IPS-NIHi7 (cell line): ENCODE data around the gene PLA2G2F.

ENCODE experiments used
- DNase-seq: peaks from one replicate; pipeline ENCODE4 v3.0.0; 2012; ENCODE audit warnings: mixed read lengths; ENCODE audit errors: extremely low spot score

Gene PLA2G2F

DNA sequence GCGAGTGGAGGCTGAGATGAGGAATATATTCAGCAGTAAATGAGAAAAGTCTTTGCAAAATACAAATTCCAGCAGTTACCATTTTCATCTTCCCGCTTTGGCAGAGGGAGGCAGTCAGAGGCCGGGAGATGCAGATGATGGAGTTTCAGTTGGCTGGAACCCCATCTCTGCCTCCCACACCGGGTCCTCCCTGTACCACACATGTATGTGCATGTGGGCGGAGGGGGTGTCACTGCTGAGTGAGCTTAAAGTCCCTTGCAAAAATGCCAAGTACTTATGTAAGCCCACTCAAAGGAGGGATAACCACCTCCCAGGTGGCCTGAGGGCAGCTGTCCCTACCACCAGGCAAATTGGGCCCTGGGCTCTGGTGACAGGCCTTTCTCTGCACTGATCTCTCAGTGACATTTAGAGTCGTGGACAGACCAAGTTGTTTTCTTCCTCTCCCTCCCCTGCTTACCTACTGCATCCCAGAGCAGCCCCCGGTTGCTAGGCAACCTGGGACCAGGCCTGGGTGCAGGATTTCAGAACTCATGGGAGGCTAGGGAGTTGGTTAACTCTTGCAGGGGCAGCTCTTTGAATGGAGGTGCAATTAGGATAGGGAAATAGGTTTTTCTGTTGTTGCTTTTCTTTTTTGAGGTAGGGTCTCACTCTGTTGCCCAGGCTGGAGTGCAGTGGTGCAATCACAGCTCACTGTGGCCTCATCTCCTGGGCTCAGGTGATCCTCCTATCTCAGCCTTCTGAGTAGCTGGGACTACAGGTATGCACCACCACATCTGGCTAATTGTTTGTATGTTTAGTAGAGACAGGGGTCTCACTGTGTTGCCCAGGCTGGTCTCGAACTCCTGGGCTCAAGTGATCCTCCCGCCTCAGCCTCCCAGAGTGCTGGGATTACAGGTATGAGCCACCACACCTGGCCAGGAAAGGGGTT, 29.7 kb downstream of the PLA2G2F start:
- DNase-seq: no peak

DNA sequence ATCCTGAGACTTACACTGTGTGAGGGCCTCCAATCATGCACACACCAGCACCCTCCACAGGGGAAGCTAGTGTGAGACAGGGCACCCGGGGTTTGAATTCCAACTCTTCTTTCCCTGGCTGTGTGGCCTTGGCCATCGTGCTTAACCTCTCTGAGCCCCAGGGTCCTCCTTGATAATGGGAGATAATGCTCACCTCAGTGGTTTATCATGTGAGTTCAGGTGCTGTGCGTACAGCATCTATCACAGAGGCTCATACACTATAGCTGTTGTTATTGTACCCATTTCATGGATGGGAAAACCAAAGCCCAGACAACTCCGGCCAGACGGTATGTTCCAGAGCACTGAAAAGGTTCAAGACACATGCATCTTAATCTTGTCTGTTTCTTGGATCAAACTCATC, 30.8 kb downstream of the PLA2G2F start:
- no peak for DNase-seq

DNA sequence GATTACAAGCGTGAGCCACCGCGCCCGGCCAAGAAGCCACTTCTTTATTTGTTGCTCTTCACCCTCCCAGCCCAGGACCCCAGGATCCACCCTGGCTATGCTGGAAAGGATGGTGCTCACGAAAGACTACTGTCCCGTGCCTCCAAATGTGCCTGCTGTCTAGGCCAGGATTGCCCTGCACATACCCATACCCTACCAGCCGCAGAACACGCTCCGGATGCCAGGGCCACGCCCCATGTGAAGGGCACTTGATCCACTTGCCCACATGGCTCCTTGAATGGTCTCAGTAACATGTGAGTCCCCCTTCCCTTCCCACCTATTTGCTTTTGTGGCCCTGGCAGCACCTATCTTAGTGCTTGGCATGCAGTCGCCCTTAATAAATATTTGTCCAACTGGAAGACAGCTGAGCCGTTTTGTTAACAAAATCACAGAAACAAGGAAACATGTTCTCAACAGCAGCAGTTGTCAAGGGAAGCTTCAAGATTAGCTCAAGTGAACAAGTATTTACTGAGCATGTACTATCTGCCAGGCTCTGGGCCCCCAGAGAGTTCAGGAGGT, 33.0 kb downstream of the PLA2G2F start:
- no peak for DNase-seq

DNA sequence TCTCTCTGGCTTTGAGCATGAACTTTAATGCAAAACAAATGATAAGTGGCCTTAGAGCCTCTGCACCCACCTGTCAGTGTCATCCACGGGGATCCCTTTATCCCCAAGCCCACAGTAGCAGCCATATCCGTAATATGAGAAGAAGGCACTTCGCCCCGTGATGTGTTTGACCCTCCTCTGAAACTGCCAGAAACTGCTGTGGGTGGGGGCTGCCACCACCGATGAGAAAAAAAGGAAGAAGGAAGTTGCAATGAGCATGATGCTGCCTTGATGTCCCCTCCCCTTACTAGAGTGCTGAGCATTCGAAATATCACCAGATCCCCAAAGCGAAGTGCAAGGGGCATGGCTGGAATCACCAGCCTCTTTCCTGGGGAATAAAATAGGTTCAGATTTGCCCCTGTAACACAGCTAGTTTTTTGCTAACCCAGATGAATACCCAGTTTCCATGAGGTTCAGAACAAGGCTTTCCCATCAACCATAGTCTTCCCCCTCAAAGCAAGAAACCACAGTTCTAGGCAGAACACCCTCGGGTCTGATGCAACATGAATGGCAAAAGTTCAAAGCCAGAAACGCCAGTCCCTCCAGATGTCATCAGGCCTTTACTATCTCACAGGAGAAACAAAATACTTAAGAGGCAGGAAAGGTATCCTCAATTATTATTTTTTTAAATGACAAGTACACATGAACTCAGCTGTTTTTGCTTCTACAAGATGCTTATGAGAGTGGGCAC, 36.0 kb downstream of the PLA2G2F start:
- no peak for DNase-seq

DNA sequence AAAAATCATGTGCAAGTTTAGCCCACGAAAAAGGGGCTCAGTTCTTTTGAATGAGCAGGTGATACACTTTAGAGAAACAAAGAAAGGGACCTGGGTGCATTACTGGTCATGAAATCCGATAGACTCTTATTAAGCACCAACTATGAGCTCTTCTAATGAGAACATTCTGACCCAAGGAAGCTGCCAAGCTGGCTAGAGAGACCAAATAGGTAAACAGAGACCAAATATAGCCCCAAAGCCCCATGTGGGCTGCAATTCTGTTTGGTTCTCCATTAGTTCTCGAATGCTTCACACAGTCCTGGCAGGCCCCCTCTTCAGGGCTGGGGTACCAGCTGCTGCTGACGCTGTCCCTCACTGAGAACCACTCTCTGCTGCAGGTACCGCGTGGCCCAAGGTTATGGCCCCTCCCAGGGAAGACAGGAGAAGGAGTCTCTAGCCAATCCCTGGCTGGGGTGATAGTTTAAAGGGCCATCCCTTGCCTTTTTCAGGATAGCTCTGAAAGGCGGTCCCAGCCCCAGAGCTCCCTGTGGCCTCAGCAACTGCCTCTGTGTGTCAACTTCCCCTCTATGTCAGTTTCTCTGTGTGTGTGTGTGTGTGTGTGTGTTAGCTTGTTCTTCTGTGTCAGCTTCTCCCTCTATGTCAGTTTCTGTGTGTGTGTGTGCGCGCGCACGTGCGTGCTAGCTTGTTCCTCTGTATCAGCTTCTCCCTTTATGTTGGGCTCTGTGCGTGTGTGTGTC, 39.7 kb downstream of the PLA2G2F start:
- no peak for DNase-seq

DNA sequence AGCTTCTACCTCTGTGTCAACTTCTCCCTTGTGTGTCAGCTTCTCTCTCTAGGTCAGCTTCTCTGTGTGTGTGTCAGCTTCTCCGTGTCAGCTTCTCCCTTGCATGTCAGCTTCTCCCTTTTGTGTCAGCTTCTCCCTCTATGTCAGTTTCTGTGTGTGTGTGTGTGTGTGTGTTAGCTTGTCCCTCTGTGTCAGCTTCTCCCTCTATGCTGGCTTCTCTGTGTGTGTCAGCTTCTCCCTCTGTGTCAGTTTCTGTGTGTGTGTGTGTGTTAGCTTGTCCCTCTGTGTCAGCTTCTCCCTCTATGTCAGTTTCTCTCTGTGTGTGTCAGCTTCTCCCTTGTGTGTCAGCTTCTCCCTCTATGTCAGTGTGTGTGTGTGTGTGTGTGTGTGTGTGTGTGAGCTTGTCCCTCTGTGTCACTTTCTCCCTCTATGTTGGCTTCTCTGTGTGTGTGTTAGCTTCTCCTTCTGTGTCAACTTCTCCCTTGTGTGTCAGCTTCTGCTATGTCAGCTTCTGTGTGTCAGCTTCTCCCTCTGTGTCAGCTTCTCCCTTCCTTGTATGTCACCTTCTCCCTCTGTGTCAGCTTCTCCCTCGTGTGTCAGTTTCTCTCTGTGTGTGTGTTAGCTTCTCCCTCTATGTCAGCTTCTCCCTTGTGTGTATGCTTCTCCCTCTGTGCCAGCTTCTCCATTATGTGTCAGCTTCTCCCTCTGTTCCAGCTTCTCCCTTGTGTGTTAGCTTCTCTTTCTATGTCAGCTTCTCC, 40.4 kb downstream of the PLA2G2F start:
- no peak for DNase-seq

DNA sequence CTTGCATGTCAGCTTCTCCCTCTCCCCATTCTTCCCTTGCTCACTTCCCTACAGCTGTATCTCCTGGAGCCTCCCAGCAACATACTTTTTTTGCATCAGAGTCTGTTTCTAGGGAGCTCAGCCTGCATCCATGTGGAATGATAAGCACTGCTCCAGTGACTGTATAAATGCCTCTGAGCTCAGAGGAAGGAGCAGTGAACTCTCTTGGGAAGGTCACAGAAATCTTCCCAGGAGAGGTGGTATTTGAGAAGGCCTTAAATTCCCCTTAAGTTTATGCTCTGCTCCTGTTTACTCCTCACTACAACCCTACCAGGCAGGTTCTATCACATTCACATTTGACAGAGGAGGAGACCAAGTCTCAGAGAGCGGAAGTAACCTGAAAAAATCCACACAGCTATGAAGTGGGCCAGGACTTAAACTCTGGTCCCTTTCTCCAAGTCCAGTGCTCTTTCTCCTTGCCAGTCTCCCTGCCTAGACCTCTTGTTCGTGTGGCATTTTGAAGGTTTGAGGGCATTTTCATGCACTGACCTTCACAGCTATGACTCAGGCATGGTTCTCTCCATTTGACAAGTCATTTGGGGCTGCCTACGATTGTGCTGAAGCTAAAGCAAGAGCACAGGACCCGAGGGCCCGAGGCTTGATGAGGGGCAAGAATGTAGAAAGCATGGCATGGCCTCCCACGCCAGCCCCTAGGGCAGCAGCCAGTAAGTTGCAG, 41.2 kb downstream of the PLA2G2F start:
- DNase-seq: no peak

DNA sequence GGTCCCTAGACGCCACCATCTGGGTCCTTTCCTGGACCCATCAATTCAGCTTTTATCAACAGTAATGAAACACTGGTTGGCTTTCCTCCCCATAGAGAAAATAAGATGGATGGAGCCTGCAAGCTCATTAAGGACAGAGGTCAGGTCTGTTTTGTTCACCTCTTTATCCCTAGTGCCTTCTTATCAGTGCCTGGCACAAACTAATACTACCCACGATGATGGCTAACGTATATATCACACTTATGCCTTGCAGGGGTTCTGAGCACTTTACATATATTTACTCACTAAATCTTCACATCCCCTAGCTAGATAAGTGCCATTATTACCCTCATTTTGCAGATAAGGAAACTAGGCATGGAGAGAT, 41.7 kb downstream of the PLA2G2F start:
- no peak for DNase-seq

DNA sequence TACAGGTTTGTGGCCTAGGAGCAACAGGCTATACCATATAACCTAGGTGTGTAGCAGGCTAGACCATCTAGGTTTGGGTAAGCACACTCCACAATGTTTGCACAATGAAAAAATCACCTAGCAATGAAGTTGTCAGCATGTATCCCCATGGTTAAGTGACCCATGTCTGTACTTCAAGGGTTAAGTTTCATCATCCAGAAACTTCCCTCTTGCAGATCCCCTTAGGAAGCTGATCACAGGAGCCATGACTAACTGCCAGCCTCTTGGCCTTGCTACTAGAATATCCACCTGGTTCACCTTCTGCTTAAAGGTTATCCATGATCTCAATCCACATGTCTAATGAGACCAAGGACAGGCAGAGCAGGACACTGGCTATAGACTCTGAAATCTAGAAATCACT, 43.3 kb downstream of the PLA2G2F start:
- no peak for DNase-seq

DNA sequence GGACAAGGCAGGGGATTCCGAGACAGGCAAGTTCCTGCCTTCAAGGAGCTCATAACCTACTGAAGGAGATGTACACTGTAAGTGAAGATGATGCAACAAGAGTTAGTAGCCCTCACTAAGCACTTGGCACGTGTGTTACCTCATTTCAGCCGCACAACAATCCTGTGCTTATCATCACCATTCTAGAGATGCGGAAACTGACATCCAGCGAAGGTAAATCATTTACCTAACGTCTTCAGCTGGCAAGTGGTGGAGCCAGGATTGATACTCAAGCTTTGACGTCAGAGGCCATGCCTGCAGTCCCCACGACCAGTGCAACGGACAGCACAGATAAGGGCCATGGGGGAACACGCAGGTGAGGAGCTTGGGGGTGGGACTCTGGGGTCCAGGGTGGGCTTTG, 43.9 kb downstream of the PLA2G2F start:
- no peak for DNase-seq

DNA sequence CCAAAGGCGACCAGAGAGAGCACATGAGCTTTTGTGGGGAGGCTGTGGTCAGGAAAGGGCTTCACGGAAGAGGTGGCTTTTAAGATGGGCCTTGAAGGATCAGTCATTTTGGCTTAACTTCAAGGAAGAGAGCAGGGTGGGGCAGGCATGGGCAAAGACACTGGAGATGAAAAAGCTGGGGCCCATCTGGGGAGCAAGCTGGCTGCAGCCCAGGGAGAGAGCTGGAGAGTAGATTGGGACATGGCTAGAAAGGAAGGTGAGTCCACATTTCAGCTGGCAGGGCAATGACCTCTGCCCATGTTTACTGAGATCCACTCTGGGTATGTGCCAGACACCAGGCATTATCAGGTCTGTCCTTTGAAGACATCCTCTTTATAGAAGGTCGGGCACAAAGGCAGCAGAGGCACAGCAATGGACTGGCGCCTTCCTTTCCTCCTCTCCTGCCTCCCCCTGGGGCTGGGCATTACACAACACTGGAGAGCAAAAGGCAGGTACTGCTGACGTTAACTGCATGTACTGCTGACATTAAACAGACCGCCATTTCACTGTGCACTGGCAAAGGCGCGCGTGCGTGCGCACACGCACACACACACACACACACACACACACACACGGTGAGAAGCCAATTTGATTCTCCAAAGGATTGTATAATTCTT, 44.6 kb downstream of the PLA2G2F start:
- no peak for DNase-seq

DNA sequence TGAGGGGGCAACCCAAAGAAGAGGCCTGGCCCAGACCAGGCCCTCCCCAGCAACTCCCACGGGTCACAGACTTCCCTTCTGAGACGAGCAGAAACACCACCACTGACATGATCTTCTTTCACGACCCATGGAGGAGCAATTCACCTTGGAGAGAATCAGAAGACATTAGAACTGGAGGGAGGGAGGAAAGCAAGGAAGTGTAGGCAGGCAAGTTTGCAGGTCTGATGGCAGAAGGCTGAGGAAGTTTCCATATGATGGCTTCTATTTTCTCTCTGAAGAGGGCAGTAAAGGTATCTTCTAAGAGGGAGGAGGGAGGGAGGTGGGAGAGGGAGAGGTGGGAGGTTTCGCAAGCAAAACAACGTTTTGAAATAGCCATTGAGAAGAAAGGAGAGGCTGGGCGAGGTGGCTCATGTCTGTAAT, 45.4 kb downstream of the PLA2G2F start:
- DNase-seq: no peak

DNA sequence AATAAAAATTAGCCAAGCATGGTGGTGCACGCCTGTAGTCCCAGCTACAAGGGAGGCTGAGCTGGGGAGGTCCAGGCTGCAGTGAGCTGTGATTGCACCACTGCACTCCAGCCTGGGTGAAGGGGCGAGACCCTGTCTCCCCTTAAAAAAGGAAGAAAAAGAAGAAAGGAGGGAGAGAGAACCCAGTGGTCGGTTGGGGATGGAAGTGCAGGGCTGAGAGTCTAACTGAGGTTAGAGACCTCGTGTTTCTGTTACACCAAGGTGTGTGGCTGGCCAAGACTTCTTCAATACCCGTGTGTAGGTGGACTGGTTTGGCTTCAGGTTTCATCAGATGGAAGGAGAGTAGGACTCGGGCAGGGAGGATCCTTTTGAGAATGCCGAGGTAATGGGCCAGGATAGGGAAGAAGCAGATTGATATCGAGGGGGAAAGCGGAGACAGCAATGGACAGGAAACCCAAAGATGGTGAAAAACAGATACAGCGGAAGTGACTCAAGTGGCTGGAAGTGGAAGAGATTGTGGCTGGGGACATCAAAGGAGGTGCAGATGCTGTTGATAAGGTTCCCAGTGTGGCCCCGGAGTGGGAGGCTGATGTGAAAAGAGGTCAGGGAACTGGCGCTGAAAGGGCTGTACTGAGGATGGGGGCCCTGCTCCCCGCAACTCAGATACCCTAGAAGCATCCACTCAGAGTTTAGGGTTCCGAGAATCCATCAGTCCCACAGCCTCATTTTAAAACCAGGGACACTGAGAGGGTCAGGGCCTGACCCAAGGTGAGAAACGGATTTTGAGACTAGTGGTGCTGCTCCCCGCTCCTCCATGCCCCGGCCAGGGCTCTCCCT, 46.1 kb downstream of the PLA2G2F start:
- no peak for DNase-seq

DNA sequence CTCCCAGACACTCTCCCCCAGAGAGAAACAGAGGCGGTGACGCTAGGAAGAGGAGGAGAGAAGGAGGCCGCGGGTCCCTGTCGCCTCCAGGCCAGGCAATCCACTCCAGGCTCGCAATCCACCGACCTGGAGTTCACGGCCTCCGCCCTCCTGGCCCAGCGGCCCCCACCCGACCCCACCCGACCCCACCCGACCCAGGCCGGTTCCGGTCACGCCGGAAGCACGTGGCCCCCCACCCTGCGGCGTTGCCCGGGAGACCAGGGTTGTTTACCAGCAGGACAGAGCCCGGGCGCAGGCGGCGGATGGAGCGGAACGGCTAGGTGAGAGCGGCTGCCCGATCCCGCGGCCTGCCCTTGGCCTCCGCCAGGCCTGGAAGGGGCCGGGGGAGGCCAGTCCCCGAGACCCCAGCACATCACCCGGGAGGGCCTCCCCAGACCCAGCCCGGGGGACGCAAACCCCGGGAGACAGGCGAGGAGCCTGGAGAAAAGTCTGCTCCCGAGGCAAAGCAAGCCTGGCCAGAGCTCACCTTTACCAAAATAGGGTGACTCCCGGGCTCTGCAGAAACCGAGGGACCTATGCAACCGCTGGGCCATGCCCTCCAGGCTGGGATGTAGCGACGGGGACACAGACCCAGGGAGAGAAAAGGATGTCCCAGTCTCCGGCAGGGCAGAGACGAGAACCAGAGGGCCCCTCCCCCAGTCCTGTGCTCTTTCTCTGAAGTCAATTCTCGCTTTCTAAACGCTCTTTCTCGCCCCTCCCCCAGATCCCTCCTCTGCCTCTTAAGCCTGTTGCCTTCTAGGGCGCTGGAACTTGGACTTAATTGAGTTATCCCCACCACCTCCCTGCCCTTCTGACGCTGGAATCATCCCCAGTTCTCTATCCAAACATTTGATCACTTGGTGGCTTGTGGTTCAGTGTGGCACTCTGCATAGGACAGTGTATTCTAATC, 47.0 kb downstream of the PLA2G2F start, which contains the start of the genes PLA2G2C and UBXN10:
Gene PLA2G2C (minus strand): TSS at position 685 of the 949 bp plus-strand sequence. CDS start 9,155 bp downstream, outside the sequence.
Gene UBXN10 (plus strand): TSS at position 263 of the 949 bp plus-strand sequence. CDS start 4,466 bp downstream, outside the sequence.
- peak; percentile 77 for DNase-seq

DNA sequence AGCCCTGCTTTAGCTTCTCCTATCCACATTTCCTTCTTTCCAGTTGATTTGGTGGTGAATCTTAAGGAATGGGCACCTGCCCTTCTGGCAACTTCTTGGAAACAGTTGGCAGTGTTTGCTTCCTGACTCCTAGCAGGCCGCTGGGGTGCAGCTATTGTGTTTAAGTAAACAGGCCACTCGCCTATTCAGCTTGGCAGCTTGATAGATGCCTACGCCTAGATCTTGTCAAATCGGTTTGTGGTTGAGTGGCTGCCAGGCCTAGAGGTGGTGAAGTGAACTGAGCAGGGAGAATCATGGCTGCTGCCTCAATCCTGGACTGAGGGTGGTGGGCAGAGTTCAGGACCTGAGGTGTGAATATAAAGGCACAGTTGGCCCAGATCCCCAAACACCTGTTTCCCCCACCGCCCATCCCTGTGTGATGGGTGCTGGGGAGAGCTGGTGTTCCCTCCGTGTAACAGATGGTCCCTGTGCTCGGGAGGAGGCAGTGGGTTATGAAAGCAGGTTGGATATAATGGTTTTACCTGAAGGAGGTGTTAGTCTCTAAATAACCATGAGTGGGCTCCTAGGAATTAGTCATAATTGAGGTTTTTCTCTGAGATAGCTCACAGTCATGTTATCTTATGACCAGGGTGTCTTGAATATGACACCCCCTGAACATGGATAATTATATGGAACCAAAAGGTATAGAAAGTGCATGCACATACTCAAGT, 48.1 kb downstream of the PLA2G2F start:
- DNase-seq: no peak

DNA sequence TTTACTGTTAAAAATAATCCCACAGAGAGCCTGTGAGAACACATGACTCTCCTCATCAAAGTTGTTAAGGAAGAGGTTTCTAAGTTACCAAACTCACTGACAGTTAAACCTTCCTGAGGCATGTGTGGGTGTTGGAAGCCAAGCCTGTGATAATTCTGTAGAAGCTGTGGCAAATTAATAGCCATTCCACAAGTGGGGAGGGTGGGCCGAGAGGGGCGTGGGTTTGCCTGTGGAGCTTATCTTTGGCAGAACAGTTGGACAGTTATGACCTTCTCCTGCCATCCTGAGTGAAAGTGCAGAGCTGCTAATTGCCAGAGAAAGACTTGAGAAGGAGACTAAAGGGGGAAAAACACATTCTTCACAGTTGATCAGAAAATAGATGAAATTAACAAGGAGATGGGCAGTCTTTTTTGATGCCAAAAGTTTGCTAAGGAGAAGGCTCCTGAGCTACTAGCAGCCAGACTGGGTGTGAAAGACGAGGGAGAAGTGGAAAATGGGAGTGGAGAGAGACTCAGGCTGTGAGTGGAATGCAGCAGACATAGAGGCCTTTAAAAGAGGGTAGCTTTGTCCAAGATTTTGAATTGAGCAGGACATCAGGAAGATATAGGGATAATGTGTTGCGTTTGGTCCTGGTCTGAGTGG, 48.8 kb downstream of the PLA2G2F start:
- no peak for DNase-seq

DNA sequence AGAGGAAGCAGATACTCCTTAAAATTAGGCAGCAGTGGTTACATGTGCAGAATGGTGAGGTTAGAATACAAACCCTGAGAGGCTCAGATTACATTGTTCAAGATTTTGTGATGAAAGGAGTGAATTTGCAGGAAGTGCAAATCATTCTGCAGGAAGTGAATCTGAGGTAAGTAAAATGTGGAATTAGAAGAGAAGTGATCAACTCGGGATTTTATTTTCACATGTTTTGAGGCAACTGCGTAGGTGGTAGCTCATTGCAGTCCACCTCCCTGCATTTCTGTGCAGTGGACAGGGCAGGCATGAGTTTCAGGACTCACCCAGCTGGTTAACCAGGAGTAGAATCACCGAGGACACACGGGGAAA, 49.3 kb downstream of the PLA2G2F start:
- DNase-seq: no peak
